HG02759 (cell line): ENCODE data around the gene HEBP2.
"Not testable (repeated sequence)": the region's sequence is repeated elsewhere in the genome, so short reads cannot be mapped to it uniquely, and the experiment has no call there.

Source experiments
- ATAC-seq: cut with Tn5 transposase; IDR thresholded peaks from one replicate; pipeline ENCODE4 v1.9.1; 2021; ENCODE audit warnings: mild to moderate bottlenecking, moderate library complexity; ENCODE audit not compliant: unreplicated experiment

Gene HEBP2, protein sequence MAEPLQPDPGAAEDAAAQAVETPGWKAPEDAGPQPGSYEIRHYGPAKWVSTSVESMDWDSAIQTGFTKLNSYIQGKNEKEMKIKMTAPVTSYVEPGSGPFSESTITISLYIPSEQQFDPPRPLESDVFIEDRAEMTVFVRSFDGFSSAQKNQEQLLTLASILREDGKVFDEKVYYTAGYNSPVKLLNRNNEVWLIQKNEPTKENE

DNA sequence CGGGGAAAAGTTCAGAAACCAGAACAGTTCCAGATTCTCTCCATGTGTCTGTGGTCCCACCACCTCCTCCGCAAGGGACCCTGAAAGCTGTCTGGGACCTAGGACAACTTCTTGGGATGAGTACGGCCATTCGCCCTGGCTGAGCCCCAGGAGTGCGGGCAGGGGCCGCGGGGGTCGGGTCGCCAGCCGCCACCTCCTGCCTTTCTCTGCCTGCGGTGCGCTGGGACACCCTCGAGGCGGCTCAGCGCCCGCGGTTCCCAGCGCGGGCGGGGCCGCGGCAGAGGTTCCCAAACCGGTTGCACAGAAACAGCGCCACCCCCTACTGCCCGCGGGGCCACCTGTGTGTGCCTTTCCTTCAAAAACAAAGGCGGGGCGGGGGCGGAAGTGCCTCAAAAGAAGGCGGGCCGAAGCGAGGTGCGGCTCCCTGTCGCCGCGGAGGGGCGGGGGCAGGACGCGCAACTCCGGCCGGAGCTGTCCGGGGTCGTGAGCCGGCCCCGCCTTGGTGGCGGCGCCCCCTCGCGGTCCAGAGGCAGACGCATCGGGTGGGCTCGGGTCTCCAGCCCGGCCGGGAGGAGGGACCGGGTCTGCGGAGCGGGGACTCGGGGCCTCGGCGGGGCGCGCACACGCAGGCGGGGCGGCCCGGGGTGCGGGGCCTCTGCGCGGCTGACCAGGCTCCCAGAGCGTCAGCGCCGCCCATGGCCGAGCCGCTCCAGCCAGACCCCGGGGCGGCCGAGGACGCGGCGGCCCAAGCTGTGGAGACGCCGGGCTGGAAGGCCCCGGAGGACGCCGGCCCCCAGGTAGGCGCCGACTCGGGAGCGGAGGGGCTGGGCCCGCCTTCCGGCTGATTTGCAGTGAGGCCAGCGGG lies at the start of gene HEBP2:
TSS of gene HEBP2 (plus strand) at position 423 of the 865 bp plus-strand sequence. CDS start at position 696, 273 bp downstream.
- ATAC-seq: peak; percentile 93

DNA sequence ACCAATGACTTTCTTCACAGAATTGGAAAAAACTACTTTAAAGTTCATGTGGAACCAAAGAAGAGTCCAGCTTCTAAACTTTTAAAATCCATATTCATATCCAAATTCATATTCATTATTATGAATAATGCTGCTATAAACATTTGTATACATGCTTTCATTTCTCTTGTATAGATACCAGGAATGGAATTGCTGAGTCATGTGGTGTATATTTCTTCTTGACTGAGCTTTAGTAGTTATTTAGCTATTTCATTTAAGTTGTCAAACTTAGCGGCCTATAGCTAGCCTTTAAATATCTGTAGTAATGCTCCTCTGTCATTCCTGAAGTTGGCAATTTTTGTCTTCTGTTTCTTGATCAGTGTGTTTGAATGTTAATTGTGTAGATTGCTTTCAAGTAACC lies 46.1 kb upstream of the HEBP2 start:
- no peak for ATAC-seq

DNA sequence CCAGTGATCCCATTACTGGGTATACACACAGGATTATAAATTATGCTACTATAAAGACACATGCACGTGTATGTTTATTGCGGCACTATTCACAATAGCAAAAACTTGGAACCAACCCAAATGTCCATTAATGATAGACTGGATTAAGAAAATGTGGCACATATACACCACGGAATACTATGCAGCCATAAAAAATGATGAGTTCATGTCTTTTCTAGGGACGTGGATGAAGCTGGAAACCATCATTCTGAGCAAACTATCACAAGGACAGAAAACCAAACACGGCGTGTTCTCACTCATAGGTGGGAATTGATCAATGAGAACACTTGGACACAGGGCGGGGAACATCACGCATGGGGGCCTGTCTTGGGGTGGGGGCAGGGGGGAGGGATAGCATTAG lies 35.3 kb upstream of the HEBP2 start:
- ATAC-seq: not testable (repeated sequence)

DNA sequence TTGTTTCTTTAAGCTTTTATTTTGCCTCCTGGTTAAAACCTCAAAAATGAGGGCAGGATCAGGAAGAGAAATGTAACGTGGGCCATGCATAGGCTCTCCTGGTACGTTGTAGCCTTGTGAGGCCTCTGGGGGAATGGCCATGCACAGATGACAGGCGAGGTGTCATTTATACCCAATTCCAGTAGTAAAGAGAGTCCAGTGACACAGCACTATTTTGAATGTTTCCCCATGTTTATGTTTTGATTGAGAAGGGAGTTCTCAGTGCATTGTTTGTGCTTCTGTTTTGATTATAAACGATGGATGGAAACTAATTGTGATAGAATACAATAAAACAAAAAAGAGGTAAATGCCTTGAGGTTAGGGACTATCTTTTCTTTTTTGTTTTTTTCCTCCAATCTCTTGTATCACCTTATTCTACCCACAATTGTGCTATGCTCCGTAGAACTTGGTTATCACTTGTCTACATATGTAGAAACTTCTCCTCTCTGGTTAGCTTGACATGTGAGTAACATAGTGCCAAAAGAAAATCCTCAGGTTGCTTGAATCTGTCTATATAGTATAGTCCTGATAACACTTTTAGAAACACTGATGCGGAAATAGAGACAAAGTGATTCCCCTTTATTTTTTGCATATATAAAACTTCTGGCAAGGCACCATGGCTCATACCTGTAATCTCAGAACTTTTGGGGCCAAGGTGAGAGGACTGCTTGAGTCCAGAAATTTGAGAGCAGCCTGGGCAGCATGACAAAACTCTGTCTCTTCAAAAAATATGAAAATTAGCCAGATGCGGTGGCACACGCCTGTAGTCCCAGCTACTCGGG lies 33.2 kb upstream of the HEBP2 start:
- ATAC-seq: no peak

DNA sequence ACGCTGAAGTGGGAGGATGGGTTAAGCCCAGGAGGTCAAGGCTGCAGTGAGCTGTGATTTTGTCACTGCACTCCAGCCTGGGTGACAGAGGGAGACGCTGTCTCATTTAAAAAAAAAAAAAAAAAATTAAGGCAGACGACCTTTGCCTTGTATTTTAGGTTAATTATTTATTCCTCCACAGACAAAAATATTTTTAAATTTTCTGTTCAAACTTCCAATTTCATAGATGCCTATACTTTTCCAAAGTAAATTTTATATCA lies 32.6 kb upstream of the HEBP2 start:
- ATAC-seq: no peak

DNA sequence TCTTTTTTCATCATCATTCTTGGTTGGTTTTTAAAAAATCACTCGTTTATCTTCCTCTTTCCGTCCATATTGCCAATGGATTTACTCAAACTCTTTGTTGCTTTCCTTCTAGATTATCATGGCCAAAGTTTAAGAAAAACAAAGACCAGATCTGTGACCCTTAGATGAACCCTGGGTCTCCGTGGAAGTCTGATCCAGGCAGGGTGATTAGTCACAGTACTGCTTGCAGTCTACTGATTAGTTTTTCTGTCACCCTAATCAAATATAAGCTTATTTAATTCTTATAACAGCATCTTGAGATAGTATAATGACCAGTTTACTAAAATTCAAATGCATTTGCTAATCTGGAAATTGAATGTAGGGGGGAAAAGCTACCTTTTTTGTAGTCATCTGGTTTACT lies 32.3 kb upstream of the HEBP2 start:
- ATAC-seq: no peak

DNA sequence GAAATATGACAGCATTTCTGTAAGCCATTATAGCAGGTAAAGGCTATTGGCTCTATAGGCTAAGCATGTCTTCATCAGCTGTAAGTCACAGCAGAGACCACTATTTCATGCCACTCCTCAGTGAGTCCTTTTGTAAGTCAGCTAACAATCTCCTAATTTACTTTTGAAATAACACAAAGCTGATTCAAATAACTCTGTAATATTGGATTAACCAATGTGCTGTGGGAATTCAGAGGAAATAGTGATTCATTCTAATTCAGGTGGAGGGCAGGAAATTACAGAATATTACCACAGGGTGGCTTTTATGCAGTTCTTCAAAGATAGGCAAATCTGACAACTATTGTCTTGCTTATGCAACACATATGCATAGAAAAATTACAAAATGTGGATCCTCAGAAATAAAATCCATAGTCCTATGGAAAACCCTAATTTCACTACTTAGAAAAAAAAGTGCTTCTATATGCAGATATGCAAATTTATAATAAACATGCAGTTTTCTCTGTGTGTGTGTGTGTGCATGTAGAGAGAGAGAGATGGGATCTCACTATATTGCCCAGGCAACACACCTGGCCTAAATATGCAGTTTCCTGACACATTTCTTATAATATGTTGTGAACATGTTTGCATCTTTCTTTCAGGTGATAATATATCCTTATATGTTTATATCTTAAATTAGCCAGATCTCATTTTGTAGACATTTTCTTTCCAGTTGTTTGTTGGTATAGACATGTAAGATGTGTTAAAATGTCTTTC lies 31.1 kb upstream of the HEBP2 start:
- ATAC-seq: no peak

DNA sequence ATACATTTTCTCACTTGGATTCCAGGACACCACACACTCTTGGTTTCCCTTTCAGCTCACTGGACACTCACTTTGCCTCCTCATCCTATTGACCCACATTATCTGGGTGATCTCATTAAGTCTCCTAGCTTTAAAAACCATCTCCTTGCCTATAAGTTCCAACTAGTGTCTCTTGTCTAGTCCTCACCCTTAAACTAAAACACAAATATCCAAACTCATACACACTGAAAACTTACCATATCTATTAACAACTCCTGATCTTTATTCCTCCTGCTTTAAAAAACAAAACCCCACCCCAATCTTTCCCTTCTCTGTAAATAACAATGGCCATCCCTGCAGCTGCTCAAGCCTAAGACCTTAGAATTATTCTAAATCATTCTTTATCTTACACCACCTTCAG lies 29.8 kb upstream of the HEBP2 start:
- ATAC-seq: no peak

DNA sequence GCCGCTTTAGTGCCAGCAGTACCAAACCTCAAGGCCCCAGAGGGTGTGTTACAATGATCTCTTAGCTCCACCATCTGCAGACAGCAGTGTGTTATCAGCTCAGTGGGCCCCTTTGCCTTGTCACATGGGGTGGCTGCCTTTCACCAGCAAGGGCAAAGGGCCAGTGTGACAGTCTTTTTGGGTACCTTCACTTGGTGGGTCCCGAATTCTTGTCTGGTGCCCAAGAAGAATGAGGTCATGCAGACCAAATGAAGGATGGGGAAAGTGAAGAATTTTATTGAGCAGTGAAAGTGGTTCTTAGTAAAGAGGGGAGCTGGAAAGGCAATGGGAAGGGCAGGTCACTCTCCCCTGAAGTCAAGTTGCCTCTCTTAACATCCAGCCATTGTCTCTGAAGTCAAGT lies 29.2 kb upstream of the HEBP2 start:
- no peak for ATAC-seq

DNA sequence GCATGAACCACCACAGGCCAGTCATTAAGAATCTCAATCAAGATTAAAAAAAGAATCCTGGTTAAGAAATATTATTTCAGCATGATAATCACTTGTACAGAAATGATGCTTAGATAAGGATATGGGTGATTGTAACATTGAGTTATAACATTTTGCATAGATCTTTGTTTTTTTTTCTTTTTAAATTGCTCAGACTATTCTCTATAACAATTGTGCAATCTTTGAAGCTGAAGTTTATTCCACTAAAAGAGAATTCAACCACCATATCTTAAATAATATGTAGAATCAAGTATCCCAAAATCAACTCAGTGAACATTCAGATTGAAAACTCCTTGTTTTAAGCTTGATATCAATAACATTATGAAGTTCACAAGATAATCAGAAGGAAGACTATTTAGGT lies 27.0 kb upstream of the HEBP2 start:
- ATAC-seq: no peak

DNA sequence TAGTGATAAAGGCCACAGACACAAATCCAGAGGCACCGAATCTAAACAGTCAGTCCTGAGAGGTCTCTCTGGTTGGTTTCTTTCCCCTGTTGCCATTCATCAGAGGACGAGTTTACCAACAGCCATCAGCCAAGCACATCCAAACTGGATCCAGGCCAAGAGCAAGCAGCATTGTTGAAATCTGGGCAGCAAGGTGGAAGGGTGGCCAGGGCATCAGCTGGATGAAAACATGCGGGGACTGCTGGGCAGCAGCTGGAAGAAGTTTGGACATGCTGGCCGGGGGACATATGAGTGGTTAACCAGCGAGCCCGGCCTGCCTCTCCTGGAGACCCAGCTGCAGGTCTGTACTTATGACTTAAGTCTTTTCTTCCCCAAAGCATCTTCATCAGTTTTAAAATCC lies 26.2 kb upstream of the HEBP2 start, which contains the start of gene SMIM28:
TSS of gene SMIM28 (plus strand) at position 62 of the 400 bp plus-strand sequence. CDS start at position 230, 168 bp downstream.
- ATAC-seq: no peak

DNA sequence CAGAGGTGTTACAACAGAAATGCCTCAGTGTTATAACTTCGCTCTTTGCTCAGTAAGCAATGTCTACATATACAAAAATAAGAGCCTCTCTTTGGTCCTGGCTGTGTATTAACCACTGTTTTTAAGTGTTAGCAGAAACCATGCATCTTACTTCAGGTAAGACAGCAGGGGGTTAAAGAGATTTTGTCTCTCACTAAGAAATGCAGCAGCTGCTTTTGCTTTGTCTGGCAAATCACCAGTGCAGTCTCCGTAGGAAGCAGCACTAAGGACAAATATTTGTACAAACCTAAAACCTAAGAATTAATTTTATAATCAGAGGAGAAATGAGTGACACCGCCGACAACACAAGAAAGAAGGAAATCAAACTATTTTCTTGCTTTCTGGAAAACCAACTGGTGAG lies 25.6 kb upstream of the HEBP2 start:
- ATAC-seq: no peak

DNA sequence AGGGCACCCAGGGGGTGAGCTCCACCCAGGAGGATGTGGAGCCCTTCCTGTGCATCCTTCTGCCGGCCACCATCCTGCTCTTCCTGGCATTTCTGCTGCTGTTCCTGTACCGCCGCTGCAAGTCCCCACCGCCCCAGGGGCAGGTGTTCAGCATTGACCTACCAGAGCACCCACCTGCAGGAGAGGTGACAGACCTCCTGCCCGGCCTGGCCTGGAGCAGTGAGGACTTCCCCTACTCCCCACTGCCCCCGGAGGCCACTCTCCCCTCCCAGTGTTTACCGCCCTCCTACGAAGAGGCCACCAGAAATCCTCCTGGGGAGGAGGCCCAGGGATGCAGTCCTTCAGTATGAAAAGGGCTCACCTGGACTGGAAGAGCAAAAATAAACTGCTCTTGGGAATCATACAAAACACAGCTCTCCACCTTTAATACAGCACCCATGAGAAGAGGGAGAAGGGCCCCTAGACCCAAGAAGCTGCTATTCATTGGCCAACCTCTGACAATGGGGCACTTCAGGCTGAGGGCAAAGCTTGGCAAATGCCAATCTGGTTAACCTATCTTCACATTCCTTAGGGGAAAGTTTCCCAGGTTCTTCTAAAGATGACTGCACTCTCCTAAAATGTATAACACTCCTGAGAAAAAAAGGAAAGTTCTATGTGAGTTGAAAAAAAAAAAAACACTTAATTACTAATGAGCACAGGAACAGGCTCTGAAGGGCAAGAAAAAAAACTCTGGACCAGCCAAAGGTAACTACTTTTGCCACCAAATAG lies 21.3 kb upstream of the HEBP2 start:
- ATAC-seq: no peak

DNA sequence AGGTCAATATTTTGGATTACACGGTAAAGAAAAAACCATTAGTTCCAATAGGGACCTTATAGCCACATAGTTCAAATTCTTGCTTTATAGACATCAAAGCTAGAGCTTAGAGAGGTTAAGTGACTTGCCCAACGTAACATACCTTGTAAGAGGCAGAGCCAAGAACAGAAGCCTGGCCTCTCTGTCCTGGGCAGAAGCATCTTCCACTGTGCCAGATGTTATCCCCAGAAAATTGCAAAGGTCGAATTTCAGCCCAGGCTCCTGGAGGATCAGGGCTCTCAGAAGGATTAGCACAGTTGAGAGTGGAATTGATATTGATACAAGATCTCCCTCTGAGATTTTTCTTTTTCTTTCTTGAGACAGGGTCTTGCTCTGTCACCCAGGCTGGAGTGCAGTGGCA lies 20.2 kb upstream of the HEBP2 start:
- ATAC-seq: no peak

DNA sequence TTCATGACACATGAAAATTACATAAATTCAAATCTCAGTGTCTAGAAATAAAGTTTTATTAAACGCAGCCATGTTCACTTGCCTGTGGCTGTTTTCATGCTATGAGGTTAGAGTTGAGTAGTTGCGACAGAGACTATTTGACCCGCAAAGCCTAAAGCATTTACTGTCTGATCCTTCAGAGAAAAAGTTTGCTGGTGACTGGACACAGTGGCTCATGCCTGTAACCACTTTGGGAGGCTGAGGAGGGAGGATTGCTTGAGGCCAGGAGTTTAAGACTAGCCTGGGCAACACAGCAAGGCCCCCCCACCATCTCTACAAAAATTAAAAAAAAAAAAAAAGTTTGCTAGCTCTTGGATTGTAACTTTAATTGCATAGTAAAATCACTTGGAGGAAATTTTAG lies 17.1 kb upstream of the HEBP2 start:
- no peak for ATAC-seq

DNA sequence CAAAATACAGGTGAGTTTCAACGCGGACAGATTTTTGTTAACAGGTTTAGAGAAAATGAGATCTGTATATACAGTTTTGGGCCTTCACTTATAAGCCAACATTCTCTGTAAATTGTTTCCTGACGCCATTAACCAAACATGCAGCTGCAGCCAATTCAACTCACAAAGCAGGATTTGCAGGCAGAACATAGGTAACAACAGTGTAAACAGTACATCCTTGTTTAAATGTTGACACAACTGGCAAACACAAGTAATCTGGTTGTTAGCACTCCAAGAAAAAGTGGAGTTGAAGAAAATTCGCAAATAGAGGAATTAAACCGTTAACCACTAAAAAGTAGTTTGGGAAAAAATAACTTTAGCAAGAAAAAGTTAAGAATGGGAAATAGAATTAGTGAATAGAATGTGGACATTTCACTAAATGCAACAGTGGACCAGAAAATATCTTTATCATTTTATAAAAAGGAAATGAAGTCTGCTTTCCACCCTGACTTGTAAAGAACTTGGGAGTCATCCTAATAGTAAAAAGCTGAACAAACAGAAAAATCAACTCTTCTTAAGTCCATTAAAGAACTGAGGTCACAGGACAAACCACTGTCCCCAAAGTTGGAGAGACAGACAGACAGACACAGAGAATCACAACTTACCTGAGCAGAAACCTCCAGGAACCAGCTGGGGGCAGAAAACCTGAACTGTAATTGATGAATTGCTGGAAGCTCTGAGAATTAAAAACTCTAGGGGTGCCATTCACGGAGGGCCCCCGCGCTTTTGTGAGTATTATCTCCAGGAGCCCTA lies 16.2 kb upstream of the HEBP2 start:
- no peak for ATAC-seq

DNA sequence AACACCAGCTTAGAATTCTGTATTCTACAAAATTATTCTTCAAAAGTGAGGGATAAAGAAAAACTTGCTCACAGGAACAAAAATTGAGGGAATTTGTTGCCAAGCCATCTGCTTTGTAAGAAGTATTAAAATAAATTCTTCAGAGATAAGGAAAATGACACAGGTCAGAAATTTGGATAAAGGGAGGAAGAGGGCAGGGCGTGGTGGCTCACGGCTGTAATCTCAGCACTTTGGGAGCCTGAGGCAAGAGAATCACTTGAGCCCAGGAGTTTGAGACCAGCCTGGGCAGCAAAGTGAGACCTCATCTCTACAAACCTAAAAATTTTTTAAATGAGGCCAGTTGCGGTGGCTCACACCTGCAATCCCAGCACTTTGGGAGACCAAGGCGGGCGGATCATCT lies 14.5 kb upstream of the HEBP2 start:
- ATAC-seq: no peak

DNA sequence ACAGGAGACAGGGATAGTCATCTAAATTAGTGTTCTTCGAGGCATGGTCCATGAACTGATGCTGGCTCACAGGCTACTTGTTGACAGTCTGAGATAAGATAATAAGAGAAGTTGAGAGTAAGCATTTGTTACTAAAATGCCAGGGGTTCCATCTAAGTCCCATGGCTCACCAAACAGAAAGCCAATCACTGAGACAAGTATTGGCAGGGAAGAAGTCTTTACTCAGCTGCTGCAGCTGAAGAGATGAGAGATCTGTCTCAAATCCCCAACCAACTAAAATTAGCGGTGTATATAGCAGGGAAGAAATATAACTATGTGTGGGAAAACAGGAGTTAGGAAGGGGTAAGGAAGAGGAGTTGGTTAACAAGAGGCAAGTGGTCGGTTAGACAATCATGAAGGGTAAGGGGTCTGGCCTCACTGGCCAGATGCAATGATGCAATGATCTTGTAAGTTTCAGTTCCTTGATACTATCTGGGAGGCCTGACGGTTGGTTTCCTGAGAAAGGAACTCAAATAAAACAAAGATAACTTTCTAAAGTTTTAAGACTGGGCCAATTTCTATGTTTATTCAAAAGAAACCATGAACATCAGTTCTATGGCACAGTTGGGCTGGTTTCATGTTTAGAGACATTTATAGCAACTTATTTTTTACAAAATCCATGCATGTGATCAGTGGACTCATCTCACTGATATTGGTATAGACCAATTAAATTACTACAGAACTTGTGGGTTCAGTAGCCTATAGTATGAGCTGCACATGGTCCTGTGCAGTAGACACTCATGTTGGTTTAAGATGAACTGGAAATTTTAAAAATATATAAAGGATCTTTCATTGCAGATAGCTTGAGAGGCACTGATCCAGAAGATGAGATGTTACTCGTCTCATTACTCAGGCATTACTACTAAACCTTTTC lies 9.9 kb upstream of the HEBP2 start:
- ATAC-seq: no peak

DNA sequence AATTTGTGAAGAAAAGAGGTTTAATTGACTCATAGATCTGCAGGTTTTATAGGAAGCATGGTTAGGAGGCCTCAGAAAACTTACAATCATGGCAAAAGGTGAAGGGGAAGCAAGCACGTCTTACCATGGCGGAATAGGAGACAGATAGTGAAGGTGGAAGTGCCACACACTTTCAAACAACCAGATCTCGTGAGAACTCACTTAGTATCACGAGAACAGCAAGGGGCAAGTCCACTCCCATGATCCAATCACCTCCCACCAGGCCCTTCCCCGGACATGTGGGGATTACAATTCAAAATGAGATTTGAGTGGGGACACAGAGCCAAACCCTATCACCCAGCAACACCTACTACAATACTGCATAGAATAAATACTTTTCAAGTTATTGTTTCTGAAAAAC lies 7.3 kb upstream of the HEBP2 start:
- no peak for ATAC-seq
